HG03558 (cell line): Measurements from ENCODE around the gene CELA3B.
"Not testable (repeated sequence)": the region's sequence is repeated elsewhere in the genome, so short reads cannot be mapped to it uniquely, and the experiment has no call there.

Experiments
- ATAC-seq: cut with Tn5 transposase; IDR thresholded peaks from one replicate; pipeline ENCODE4 v1.9.1; 2021; ENCODE audit warnings: moderate number of reproducible peaks; ENCODE audit not compliant: unreplicated experiment; ENCODE audit errors: extremely low read depth

Gene CELA3B

DNA sequence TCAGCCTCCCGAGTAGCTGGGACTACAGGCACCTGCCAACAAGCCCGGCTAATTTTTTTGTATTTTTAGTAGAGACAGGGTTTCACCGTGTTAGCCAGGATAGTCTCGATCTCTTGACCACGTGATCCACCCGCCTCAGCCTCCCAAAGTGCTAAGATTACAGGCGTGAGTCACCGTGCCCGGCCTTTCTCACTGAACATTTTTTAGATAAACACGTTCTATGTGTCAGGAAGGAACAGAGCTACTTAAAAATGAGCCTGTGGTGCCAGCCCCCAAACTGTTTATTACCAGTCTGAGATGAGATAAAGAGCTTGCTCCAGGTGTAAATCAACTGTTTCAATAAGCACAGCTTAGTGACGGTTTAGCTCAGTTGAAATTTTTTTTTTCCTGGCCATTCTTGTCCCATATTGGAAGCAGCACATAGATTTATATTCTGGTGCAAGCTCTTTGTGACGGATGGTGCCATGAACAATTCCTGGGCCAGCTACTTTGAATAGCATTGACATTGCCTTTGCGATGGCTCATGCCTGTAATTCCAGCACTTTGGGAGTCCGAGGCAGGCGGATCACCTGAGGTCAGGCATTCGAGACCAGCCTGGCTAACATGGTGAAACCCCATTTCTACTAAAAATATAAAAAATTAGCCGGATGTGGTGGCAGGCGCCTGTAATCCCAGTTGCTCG is 33.7 kb upstream of the CELA3B start:
- ATAC-seq = not testable (repeated sequence)

DNA sequence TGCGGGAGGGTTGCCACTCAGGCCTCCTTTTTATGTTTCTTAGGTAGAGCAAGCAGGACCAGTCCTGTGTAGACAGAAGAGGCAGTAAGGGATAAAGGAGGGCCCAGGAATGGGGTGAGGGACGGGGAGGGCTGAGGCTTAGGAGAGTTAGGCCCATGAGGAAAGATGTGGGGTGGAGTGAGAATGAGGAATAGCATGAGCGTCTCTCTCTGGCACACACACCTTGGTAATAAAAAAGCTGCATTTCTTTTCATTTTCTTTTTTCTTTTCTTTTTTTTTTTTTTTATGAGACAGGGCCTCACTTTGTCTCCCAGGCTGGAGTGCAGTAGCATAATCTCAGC is 32.1 kb upstream of the CELA3B start:
- ATAC-seq = no peak

DNA sequence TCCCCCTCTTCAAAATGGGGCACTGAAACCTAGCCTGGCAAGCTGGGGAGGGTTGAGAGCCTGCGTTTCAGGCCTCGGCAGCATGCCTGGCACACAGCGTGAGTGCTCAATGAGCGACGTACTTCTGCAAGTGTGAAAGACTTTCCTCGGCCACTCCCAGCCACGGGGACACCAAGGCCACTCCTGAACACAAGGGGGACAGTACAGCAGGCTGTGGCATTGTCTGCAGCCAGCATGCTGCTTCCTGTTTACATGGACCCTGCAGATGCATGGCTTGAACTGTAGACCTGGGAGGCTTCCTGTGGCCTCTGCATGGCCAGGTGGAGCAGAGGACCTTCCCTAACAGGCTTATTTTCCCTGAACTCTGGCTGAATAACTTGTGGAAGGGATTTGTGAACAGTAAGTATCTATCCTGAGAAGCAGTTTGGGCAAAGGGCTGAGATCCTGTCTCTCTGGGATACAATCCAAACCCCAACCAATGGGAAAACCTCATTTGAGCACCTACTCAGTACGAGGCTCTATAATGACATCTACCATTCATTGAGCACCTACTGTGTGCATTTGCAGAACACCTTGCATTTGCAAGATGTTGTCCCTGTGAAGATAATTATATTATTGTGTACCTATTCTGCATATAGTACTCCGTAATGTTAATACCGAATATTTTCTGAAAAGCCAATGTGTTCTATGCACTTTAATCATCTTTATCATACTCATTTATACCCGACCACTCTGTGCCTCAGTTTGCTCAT is 29.8 kb upstream of the CELA3B start:
- ATAC-seq = no peak

DNA sequence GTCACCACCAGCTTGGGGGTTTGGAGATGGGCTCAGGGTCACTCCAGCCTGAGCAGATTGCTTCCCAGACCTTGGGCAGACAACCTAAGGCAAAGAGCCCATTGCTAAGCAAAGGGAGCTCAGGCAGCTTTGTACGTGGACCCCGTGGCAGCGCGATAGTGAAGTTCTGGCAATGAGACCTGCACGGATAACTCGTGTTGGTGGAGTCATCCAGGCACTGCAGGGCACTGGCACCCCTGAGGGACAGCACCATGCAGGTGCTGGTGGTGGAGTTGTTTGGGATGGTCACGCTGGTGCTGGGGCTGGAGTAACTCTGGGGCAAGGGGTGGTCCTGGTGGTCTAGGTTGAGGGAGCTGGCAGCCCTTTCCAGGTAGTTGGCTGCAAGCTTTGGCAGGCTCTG is 26.1 kb upstream of the CELA3B start:
- no peak for ATAC-seq

DNA sequence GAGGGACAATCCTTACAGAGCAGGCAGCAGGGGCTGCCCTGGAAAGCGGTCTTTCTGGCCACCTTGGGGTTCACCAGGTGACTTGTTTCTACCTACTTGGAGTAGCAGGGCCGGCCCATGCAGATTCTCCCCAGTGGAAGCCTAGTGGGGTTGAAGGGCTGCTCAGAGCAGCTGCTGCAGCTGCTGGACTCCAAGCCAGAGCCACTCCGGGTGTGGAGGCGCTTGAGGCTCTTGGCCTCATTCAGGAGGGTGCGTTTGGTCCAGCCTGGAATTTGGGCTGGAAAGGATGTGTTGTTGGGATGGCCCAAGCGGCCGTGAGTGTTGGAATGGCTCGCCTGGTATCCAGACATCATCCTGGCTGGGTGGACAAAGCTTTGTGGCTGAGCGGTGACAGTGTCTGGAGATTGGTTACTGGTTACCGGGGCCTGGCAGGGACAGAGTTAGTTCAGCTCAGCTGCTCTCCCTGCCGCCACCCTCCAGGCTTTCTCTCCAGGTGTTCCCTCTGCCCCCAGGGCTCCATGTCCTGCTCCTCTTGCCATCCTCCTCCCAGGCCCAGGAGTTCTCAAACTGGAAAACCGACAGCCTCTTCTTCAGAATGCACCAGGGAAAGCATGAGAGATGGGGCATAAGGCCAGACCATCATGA is 25.5 kb upstream of the CELA3B start:
- ATAC-seq = no peak

DNA sequence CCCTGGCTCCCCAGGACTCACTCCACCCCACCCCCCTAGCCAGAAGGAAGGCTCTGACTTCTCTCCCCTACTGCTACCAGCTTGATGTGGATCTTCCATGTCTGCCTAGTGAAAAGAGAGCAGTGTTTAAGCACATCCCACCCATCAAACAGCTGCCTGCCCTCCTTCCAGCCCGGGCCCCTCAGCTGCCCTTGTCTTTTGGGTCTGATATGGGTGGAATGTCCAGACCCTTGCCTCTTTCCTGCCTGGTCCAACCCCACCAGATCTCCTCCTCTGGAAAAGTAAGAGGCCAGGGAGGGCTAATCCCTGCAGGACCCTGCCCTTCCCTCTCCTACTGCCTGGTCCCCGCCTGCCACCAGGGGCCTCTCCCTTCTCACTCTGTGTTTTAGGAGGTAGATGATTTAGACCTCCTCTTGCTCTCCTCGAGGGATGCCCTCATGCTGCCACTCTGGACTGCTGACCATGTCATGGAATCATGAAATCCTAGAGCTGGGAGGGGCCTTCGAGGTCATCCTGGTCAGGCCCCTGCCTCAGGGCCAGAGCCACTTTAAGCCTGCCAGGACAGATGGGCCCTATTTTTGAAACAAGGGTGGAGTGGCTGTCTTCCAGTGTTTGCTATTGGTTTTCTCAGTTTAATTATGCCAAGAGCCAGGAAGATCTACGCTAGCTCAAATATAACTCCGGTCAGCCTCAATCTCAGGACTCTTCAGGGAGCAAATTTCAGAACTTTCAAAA is 23.9 kb upstream of the CELA3B start:
- no peak for ATAC-seq

DNA sequence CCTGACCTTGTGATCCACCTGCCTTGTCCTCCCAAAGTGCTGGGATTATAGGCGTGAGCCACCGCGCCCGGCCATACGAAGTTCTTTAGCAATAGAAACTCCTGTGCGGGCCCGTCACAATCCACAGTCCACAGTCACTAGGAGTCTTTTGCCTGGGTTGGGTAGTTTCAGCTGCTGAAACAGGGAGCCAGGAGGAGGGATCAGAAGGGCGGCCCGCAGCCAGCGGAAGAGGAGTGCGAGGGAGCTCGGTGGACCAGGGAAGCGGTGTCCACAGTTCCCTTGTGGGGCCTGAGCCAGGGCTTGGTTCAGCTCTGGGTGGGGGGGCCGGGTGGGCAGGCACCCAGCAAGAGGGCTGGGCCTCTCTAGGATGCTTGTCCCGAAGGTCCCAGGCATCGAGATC is 21.8 kb upstream of the CELA3B start:
- no peak for ATAC-seq

DNA sequence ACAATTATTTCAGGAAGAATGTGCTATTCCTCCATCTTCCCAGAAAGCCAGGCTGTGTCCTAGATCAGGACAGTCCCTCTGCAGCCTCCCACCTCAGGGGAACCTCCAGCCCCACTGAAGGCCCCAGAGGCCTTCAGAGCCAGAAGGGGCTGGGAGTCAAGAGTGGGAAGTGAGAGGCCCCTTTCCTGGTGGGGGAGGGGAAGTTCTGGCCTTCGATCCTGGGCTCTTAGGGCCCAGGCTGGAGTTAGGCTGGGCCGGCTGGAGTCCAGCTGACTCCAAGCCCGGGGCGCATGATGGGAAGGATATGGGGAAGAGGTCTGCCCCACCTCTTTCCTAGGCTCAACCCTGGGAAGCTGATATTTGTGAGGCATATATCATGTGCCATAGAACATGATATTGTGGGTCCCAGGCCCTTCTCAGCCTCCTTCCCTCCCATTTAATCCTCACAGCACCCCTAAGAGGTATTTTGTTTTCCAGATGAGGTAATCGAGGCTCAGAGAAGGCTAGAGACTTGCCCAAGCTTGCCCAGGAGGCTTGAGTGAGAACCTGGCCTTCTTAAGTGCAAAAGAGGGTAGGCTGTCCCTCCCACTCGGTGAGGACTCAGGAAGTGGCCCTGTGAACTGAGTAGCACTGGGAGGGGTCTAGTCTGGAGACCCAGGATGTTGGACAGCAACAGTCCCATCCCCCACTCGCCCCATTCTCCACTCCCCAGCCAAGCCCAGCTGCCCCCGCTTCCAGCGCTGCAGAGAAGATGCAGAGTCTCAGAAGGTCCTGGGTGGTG is 21.1 kb upstream of the CELA3B start:
- no peak for ATAC-seq

DNA sequence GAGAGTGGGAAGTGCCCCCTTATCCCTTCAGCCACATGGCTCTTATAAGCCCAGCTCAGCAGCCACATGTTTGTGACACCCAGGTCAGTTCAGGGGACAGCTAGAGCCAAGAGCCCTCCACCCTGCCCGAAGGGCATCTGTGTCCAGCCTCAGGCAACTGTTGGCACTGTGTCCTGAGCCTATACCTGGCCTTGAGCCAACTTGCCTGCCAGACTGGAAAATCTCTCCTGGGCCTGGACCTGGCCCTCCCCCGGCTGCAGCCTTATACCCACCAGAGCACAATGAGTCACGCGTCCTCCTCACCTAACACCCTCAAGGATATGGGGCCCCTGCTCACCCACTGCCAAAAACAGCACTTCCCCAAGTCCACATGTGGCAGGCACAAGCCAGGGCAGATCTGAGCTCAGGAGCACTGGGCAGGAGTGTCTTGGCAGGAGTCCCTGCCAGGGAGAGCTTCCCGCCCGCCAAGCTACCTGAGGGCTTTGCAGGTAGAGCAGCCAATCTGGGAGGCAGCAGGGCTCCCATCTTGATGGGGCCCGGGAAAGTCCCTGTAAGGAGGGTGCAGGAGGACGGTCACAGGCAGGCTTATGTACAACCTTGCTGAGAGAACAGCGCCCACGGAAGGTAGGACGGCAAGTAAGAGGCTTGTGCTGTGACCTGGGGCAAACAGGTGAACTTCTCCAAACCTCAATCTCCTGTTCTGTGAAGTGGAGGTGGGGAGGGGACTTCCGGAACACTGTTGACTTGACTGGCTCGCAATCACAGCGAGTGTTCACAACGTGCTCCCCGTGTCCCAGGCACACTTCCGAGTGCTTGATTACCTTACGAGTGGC is 19.9 kb upstream of the CELA3B start:
- no peak for ATAC-seq

DNA sequence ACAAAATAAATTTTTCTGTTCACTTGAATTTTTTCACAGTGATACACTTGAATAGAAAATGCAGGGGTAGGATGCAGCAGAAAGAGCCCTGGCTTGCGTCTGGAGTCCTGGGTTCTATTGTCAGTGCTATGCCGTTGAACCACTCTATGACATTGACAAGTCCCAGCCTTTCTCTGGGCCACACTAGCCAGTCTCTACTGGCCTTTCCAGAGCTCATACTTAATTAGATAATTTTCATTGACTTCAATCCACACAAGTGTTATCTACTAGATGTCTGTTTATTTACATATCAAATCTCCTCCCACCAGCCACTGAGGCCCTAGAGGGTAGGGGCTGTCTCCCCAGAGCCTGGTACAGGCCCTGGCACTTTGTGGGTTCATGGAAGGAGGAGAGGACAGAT is 15.5 kb upstream of the CELA3B start:
- ATAC-seq = no peak

DNA sequence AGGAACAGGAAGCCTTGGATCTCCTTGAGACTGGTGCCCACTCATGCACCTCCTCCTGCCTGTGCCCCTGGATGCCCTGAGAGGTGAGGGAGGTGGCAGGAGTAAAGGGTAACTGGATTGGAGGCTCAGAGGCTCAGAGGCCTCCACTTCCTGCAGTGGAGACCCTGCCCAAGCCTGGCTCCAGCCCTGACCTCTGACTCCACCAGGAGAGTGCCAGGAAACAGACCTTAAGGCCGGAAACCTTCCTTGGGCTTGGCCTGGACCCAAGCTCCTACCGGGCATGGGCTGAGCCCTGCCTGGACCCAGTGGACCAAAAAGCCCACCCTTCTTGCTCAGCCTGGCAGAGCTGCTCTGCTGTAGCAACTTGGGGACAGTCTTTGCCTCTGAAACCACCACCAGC is 15.0 kb upstream of the CELA3B start:
- no peak for ATAC-seq

DNA sequence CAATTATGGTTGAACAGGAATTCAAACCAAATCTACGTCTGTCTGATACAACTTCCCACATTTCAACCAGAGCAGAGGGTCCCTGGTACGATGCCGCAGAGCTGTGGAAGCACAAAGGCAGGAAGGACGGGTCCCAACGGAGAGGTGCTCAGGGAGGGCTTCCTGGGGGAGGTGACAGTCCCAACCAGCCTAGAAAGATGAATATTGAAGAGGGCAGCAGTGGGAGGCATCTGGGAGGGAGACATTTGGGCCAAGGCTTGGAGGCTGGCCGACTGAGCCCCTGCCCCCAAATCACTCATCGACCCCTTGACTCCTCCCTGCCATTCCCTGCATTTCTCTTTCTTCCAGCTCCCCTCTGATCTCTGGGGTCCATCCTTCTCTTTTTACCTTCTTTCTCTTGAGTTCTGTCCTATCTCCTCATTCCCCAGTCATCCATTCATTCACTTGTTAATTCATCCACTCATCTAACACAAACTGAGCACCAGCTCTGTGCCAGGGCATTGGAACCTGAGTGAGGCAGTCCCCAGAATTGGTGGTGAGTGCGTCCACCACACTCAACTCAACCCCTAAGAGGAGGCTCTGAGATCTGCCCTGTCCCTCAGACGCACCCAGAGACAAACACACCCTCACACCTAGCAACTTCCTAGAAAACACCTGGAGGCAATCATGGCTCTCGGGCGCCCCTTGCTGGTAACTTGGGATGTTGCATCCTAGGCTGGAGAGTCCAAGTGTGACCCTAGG is 13.2 kb upstream of the CELA3B start:
- ATAC-seq = no peak

DNA sequence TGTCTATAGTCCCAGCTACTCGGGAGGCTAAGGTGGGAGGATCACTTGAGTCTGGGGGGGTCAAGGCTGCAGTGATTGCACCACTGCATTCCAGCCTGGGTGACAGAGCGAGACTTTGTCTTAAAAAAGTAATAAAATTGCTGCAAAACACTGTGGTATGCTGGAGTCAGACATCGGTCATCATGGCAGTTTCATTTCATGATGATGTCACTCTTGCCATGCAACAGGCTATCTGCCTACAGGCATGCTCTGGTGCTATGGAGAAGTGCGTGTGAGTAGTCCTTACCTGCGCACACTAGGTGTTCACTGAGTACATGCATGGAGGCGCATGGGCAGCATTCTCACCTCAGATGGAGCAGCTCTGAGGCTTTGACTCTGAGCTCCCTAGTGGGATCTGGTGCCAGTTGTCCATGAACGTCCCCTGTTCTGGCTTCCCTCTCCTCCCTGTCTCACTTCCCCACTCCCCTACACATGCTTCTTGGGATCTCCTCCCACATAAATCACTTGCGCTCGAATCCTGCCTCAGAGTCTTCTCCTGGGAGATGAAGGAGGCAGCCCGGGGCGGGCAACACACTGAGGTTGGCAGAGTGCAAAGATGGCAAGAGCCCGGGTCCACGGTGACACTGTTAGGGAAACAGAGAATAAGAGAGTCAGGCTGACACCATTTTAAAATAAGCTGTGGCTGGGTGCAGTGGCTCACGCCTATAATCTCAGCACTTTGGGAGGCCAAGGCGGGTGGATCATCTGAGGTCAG is 10.4 kb upstream of the CELA3B start:
- no peak for ATAC-seq

DNA sequence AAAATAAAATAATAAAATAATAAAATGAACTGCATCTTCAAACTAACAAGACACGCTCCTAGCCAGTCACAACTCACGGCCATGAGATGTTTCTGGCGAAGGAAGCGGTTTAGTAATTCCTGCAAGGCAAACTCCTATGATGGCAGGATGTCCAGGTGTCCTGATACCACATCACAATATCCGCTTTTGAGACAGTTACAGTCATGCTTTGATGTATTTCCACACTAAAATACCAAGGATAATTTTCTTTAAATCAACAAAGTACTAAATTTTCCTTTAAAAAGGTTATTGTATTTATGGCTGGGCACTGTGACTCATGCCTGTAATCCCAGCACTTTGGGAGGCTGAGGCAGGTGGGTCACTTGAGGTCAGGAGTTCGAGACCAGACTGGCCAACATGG is 9.6 kb upstream of the CELA3B start:
- ATAC-seq = not testable (repeated sequence)

DNA sequence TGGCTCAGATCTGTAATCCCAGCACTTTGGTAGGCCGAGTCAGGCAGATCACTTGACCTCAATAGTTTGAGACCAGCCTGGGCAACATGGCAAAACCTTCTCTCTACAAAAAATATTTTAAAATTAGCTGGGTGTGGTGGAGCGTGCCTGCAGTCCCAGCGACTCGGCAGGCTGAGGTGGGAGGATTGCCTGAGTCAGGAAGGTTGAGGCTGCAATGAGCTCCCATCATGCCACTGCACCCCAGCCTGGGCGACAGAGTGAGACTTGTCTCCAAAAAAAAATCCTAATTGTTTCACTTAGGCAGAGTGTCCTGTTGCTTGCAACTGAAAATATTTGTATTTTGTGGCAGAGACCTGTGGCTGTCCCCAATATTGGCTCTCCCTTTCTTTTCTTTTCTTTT is 7.8 kb upstream of the CELA3B start:
- not testable (repeated sequence) for ATAC-seq

DNA sequence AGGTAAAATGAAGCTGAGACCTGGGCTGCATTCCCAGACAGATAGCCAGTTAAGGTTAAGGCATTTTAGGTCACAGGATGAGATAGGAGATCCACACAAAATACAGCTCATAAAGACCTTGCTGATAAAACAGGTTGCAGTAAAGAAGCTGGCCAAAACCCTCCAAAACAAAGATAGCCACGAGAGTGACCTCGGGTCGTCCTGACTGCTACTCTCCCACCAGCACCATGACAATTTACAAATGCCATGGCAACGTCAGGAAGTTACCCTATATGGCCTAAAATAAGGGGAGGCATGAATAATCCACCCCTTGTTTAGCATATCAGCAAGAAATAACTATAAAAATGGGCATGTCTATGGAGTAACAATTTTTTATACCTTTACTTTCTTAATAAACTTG is 6.3 kb upstream of the CELA3B start:
- ATAC-seq = not testable (repeated sequence)

DNA sequence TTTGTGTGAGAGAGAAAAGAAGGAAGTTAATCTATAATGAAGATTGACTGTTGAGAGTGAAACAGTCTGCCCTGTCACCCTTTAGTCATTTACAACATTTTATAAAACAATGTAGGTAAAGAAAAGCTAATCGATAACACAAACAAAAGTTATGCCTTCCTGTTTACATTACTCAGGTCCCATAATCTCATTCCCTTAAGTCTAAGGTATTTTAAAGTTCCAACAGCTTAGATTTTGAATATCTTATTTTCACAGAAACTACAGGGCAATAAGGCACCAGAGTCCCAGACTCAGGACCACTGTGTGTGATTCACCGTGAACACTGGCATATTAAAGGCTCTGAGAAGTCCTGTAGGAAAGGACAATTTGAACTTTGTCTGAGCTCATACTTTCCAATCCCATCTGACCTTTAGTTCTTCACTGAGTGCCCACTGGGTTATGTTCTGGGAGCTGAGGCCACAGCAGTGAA is 3.8 kb upstream of the CELA3B start:
- not testable (repeated sequence) for ATAC-seq

DNA sequence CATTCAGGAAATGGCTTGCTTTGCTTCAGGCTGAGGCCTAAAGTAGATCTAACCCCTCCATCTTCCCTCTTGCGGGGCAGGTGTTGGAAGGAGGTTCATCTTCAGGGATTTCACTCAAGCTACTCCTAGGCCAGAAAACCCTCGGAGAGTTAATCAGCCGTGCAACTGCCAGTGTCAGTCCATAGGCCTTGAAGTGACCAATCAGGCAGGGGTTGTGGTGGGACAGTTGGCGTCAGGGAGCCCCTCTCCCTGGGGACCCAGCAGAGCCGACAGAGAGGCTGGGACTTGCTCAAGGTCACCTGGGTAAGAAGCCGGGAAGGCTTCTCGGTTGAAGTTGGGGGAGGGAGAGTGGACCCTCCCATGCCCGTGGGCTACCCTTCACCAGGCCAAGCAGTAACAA is 2.9 kb upstream of the CELA3B start:
- ATAC-seq = not testable (repeated sequence)
